ENCODE measurements around the gene NTRK2.

GRCh38 chr9:84867186-84867585, 197.7 kb downstream of the NTRK2 start:
- no peak for TF ChIP-seq CTCF (IDR thresholded peaks at IDR 0.05)
- TF ChIP-seq POLR2A (IDR thresholded peaks at IDR 0.05) = no peak
